ENCODE results near the gene METTL4.

METTL4 gene, protein sequence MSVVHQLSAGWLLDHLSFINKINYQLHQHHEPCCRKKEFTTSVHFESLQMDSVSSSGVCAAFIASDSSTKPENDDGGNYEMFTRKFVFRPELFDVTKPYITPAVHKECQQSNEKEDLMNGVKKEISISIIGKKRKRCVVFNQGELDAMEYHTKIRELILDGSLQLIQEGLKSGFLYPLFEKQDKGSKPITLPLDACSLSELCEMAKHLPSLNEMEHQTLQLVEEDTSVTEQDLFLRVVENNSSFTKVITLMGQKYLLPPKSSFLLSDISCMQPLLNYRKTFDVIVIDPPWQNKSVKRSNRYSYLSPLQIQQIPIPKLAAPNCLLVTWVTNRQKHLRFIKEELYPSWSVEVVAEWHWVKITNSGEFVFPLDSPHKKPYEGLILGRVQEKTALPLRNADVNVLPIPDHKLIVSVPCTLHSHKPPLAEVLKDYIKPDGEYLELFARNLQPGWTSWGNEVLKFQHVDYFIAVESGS

DNA sequence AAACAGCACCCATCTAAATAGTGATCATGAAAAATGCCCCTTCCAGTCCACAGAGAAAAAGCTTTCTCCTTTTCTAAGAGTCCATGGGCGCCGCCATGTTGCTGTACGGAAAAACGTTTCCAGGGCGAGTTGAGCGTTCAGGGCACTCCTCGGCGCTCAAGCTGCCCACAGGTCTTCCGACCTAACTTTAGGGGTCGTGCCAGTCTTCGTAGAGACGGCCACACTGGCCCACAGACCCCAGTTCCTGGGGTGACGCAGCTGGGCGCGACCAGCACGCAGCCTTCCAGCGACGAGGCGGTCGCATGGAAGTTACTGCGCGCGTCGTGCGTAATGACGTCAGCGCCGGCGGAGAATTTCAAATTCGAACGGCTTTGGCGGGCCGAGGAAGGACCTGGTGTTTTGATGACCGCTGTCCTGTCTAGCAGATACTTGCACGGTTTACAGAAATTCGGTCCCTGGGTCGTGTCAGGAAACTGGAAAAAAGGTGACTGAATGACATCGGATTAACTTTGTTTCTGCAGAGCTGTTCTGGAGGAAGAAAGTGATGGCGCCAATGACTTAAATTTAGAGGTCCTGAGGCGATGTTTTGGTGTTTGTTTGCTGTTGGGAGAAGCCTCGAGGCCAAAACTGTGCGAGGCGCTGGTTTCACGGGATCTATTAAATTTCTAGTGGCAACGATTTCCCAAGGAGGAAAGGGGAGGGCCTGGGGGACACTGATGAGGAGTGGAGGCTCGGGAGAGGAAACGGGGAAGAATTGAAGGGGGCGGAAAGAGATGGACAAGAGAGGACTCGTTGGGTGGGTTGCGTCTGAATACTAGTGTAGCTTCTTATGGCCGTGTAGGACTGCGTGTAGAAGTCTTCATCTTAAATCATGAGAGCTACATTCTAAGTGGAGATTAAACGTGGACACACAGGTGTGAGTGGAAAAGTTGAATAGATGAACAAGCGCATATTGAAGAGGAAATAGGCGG lies at the start of gene METTL4, which contains the start of gene NDC80:
TSS of gene METTL4 (minus strand) at position 306 of the 971 bp plus-strand sequence. CDS start 4,289 bp downstream, outside the sequence.
TSS of gene NDC80 (plus strand) at position 358 of the 971 bp plus-strand sequence. CDS start 1,429 bp downstream, outside the sequence.
- peak; percentile 83 for DNase-seq

DNA sequence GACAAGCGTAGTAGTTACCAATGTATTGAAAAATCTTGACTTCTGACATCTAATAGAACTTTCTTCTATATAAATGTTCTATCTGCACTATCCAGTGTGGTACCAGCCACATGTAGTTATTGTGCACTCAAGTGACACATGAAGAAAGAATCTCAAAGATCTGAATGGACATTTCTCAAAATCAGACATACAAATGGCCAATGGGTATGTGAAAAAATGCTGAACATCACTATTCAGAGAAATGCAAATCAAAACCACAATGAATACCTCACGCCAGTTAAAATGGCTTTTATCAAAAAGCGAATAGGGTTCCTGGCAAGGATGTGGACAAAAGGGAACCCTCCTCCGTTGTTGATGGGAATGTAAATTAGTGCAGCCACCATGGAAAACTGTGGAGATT lies 46.7 kb upstream of the METTL4 start:
- DNase-seq: no peak

DNA sequence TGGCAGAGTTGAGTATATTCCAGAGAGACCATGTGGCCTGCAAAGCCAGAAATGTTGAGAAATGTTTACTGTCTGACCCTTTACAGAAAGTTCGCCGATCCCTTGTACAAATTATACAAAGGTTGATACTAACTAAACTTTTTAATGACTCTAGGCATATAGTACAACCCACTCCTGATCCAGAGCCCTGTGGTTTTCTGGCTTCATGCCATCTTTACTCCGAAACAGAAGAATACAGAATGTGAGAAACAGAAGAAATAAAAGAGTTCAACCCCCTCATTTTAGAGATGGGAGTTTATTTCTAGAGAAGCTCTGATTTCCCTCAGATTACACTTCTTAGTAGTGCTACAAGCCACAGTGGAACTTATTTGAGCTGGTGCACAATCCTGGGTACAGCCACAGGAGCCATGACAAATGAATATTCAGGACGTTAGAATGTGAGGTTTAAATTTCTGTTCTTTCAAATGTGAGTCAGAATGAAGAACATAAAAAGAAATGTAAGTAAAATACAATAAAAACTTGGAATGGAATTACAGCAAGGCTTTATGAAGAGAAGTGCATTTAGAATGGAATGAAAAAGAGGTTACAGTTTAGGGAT lies 46.2 kb upstream of the METTL4 start:
- DNase-seq: no peak

DNA sequence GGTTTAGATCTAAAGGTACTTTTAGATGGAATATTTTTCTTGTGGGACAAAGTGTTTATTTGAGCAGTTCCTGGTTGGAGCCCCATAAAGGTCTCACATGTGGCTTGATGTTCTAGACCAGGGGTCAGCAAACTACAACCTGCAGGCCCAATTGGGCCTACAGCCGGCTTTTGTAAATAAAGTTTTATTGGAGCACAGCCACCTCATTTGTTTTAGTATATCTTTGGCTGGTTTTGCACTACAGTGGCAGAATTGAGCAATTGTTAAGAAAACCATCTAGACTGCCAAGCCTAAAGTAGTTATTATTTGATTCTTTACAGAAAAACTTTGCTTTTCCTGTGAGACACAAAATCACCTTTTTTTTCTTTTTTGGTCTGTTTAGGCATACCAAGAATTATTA lies 41.7 kb upstream of the METTL4 start:
- DNase-seq: no peak

DNA sequence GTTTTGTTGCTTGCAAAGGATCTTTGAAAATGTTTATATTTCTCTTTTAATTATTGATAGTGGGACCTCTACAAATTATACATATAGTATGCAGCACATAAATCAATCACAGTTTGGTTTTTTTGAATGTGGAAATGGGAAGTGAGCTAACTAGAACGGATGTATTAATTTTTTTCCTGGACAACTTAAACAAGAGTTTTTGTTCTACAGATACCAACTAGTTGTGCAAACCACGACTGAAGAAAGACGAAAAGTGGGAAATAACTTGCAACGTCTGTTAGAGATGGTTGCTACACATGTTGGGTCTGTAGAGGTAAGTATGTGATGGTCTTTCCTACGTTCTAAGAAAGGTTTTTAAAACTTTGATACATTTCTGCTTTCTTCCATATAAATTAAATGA lies 39.2 kb upstream of the METTL4 start:
- DNase-seq: no peak

DNA sequence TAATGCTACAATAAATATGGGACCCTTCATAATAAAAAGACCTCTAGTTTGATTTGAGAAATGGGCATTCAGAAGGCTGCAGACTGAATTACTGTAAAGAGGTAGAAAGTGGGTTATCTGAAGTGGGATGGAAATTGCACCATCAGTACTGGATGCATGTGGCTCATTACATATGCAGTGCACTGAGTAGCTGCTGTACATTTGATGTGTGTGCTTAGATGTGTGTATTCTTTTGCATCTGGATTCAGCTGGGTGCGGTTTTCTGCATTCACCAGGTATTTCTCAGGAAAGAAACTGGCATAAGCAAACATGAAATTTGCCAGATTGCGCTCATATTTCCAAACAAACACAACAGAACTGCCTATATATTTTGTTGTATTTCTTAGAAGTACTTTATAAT lies 38.3 kb upstream of the METTL4 start:
- no peak for DNase-seq

DNA sequence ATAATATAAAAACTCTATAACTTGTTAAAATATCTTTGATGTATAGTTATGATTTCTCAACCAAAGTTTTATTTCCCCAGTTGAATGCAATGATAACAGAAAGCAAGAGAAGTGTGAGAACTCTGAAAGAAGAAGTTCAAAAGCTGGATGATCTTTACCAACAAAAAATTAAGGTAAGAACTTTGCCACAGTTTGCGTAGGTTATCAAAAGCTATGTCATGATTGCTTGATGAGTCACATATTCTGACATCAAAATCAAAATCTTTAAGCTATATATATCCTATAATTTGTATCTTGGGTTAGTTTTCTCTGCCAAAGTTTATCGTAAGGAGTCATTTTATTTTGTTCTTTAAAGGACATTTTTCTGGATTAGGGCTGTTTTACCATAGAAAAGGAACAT lies 35.0 kb upstream of the METTL4 start:
- DNase-seq: peak; percentile 47

DNA sequence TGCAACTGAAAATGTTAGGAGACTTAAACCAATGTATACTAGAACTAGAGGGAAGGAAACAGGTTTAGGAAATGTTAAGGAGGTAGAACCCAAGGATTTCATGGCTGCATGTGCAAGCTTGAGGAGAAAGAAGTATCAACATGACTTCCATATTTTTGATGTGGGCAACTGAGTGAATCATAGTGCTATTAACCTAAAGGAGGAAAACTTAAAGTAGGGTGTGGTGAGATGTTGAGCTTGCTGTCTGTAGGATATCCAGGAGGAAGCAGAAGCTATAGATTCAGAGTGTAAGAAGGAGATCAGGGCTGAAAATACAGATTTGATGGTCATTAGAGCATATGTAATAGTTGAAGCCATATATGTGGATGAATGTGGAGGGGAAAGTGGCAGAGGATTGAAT lies 31.5 kb upstream of the METTL4 start:
- DNase-seq: no peak

DNA sequence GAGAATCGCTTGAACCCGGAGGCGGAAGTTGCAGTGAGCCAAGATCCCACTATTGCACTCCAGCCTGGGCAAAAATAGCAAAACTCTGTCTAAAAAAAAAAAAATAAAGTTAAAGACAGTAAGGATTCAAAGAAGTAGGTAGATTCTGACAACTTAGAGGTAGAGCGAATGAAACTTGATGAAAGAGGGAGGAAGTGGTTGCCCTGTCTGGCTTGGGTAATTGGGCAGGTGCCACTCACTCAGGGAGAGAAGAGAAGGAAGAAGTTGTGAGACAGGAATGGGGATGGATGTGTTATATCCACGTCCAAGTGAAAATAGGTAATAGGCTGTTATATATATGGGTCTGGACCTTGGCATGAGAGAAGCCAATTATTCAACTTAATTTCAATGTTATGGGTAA lies 26.3 kb upstream of the METTL4 start:
- DNase-seq: peak; percentile 45

DNA sequence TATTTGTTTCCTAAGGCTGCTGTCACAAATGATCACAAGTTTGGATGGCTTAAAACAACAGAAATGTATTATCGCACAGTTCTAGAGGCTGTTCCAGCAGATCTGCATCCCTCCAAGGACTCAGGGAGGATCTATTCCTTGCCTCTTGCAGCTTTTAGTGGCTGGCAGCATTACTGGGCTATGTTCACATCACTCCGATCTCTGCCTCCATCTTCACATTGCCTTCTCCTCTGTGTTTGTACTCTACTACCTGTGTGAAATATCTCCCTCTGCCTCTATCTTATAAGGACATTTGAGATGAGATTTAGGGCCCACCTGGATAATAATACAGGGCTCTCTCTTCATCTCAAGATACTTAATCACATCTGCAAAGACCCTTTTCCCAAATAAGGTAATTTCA lies 19.0 kb upstream of the METTL4 start:
- DNase-seq: no peak

DNA sequence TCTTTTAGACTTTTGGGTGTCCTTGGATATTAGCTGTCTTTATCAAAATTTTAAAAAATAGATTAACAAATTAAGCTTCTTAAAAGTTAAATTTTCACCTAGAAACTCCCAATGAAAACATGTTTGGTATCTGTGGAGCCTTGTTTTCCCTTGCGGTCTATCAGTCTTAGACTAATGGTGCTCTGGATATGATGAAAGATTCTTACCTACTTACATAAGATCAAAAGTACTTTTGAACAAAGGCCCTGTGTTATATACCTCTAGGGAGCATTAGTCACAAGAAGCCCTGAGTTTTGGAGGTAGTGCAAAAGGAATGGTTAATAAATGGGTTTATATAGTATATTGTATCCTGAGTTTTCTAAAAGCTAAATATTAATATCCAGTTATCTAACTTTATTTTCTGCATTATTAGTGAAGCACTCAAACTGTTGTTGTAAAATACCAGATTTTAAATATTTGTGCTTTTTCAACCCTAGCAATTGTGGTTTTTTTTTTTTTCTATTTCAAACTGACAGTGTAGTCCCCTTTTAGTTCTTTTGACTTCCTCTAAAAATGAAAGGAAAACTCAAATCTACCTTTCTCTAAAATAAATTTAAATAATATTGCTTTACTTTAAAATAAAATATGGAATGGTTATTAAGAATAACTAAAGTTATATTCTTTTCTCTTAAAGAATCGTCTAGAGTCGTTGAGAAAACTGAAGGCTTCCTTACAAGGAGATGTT lies 18.2 kb upstream of the METTL4 start:
- DNase-seq: peak; percentile 42

DNA sequence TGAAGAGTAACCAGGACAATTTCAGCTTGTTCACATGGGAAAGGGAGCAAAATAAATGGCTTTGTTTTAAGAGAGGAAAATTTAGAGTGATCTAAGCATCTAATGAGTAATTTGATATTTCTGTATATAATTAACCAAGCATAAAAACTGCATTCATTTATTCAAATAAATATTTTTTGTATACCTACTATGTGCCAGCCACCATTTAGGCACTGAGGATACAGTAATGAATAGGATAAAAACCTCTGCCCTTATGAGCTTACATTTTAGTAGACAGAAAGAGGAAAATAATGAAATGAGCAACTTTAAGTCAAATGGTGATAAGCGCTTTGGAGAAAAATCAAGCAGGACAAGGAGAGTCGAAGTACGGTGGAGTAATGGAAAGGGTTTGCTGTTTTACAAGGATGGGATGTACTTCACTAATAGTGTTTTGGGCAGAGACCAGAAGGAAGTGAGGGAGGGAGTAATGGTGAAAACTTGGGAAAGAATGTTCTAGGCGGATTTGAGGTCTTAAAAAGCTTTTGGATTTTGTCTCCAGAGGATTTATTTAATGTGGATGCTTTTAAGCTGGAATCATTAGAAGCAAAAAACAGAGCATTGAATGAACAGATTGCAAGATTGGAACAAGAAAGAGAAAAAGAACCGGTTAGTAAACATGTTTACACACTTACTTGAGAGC lies 17.5 kb upstream of the METTL4 start:
- DNase-seq: no peak

DNA sequence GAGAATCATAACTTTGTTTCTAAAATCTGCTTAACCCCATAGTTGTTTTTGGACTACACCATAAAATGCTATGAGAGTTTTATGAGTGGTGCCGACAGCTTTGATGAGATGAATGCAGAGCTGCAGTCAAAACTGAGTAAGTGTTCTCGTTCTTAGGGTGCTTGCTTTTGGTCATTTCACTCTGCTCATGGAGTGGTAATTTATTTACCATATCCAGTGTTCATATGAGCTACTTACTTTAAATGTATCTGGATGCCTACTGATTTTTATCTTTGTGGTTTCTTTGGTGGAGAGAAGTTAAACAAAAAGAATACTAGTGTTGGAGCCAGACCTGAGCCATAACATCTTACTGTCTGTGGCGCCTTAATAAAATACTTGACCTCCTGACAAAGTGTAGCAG lies 16.5 kb upstream of the METTL4 start:
- no peak for DNase-seq

DNA sequence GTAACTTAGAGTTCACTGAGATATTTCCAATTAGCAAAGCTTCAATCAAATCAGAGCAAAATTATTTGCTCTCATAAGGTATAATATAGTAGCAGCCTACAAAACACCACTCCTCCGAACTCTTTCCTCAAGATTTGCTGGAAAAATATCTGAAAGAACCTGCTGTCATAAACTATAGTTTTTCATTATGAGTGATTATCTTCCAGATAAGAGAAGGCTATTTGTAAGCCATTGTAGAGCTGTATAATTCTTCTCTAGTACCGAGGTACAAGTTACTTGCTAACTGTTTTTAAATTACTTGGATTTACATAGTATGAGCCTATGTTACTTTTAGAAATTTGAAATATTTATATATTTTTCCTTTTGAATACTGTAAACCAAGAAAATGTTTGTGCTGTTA lies 2.1 kb upstream of the METTL4 start:
- no peak for DNase-seq

DNA sequence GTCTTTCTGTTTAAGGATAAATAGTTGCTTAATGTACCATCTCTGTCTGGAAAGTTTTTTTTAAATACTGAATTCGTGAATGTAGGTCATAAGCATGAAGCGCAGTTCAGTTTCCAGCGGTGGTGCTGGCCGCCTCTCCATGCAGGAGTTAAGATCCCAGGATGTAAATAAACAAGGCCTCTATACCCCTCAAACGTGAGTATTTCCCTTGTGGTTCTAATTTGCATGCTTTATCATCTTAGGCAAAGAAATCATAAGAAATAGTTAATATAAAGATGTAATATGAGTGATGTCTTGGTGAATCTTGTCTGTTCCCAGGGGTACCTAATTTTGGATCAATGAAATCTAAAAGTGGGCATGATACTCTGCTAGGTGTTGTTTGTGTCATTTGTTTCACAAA lies 1.6 kb upstream of the METTL4 start:
- no peak for DNase-seq

DNA sequence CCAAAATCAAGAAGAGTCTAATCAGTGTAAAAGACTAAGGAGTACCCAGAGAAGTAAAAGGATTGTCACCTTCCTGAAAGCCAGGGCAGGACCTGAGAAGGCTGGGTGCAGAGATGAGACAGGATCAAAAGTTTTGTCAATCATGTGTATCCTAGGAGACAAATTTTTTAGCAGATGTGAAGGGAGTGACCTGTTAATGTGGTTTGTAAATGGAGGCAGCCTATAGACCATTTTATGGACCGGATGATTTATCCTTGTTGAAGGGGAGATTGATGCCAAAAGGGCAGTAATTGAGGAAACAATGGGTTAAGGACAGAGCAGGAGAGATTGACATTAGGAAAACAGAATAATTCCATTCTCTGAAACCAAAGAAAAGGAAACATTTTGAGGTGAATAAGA lies 865 bp upstream of the METTL4 start:
- DNase-seq: peak; percentile 34

DNA sequence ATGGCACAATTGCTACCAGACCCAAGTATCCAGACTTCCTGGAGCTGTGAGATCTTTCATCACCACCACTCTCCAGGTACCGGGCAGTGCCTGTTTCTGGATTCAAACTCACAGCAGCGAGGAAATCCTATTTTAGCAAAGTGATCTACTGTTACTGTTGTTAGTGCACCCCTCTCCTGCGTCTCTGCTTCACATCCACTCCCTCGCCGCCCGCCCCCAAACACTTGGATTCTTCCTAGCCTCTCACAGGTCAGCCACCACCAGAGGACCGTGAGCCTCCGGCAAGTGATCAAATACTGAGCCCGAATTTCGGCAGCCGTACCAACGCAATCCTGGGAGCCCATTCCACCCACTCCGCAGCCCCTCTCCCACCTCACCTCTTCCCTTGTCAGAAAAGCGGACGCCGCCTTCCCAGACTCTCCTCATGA lies 519 bp downstream of the METTL4 start:
- peak; percentile 77 for DNase-seq

DNA sequence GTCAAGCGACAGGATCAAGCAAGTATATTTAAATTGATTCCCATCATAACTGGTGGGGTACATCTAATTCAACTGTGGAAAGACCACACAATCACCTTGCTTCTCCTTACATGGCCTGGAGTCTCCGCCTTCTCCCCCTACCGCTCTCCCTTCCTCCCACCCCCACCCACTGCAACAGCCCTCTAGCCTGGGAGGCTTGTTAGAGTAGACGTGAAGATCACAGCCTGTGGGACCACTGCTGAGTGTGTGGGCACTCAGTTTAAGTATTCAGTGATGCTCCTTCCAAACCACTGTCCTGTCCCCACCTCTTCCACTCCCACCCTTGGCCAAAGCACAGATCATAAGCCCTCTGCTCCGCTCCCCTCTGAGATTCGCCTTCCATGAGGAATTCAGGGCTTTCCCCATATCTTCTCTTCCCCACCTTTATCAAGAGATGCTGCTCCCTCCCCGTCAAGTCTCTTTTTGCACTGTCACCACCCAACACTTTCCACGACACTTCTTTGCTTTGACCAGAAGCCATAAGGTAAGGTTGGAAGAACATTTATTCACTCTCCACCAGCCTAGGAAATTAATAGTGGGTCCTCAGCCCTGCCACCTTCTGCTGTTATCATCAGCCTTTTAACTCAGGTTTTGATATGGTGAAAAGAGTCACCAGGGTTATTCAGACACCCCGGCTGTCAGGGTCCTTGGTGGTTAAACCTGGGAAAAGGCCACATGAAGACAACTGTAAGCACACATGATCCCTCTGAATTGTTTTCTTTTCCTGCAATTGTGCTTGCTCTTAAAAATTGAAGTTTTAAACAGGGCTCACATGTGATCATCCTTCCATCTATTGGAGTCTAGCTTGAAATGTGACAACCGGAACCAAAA lies 1.7 kb downstream of the METTL4 start:
- DNase-seq: no peak

DNA sequence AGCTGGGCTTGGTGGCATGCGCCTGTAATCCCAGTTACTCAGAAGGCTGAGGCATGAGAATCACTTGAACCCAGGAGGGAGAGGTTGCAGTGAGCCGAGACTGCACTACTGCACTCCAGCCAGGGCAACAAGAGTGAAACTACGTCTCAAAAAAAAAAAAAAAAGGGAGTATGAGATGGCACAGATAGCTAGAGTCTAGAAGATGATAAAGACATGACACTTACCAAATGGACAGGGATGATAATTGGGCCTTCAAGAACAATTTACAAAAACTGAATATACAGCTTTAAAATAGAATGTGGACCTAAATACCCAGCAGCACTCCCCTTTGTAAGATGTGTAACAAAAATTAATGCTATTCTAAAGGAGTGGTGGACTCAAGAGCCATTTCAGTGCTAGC lies 2.7 kb downstream of the METTL4 start:
- DNase-seq: no peak

DNA sequence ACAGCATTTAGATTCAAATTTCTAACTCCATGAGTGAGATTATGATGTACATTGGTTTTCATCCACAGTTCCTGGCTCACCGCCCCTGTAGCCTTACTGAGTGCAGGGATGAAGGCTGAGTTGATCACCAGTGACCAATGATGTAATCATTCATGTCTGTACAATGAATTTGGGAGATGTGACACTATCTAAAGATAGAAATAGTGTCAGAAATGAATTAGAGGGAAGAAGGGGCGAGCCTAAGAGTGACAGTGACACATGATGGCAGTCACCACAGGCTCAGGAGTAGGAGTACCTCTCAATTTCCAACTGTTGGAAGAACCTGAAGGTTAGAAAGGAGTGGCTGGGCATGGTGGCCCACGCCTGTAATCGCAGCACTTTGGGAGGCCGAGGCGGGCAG lies 3.2 kb downstream of the METTL4 start:
- DNase-seq: no peak

DNA sequence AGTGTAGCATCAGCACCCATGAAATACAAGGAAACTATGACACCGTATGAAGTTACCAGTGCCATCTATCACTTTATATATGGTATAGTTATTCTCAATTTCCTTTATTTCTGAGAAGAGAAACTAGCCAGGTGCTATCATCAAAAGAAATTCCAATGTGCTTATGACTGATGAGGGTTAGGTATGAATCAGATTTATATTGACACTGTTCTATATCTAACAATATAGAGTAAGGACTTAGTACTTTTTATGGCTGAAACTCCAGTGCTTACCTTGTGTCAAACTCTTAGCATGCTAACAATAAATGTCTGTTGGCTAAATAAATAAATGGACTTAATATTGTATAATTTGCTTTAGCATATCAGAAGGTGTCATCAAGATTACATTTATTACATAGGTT lies 6.9 kb downstream of the METTL4 start:
- DNase-seq: no peak
